Measurements from ENCODE around the gene BLTP2. TPM values are rescaled to one million over a fixed set of nuclear protein-coding genes. Genes with fewer than 3 reads are reported as not detected.

BLTP2 gene
- total and polyA plus RNA-seq, 2 of the 13 experiments (the other 11 are each of a cell fraction or from before 2014, with no cell fraction given), result 66.7 to 80.9 TPM

DNA sequence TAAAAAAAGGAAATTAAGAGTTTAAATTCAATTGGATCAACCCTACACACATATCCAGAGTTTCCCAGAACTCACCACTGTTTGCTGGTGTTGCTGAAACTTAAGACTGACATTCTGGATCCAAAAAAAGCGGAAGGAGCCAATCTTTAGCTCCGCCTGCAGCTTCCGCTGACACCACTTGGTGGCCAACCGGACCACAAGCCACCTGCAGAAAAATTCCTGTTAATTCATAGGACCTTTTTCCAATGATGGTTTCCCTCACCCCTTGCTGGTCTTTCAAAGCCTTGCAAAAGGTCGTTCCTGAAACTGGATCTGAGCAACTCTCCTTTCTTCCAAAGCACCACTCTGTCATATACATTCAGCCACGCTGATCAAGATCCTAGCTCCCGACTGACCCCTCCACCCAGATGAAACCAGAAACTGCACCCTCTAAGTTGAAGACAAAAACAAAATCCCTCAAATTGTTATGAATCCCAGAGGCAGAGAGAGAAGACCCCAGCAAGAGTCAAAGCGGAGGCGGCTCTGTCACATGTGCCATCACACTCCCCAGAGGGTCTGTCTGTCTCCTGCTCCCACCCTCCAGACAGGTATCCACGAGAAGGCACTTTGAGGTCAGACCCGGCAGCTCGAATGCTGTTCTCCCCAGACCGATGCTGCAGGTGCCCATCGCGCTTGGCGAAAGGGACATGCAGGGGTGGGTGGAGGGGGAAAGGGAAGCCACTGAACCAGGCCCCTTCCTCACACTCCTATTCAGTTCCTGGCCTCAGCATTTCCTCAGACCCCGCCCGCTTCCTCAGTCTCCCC lies 773 bp downstream of the BLTP2 start (continued):
- TF ChIP-seq, protein P1, sequence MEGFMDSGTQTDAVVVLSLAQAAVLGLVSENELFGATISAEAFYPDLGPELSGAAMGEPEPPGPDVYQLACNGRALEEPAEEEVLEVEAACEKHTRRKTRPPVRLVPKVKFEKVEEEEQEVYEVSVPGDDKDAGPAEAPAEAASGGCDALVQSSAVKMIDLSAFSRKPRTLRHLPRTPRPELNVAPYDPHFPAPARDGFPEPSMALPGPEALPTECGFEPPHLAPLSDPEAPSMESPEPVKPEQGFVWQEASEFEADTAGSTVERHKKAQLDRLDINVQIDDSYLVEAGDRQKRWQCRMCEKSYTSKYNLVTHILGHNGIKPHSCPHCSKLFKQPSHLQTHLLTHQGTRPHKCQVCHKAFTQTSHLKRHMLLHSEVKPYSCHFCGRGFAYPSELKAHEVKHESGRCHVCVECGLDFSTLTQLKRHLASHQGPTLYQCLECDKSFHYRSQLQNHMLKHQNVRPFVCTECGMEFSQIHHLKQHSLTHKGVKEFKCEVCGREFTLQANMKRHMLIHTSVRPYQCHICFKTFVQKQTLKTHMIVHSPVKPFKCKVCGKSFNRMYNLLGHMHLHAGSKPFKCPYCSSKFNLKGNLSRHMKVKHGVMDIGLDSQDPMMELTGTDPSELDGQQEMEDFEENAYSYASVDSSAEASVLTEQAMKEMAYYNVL (CRISPR knock-in tag; IDR thresholded peaks at IDR 0.05; ENCODE audit: borderline replicate concordance), result no peak
- no peak for TF ChIP-seq MAZ (IDR thresholded peaks at IDR 0.05; ENCODE audit: borderline replicate concordance, low read depth, low read length)
- no peak for TF ChIP-seq MAZ (CRISPR knock-in tag; IDR thresholded peaks at IDR 0.05; ENCODE audit: low read depth)
- TF ChIP-seq, protein P2, sequence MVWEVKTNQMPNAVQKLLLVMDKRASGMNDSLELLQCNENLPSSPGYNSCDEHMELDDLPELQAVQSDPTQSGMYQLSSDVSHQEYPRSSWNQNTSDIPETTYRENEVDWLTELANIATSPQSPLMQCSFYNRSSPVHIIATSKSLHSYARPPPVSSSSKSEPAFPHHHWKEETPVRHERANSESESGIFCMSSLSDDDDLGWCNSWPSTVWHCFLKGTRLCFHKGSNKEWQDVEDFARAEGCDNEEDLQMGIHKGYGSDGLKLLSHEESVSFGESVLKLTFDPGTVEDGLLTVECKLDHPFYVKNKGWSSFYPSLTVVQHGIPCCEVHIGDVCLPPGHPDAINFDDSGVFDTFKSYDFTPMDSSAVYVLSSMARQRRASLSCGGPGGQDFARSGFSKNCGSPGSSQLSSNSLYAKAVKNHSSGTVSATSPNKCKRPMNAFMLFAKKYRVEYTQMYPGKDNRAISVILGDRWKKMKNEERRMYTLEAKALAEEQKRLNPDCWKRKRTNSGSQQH (CRISPR knock-in tag; IDR thresholded peaks at IDR 0.05; ENCODE audit: low read depth), result no peak
- no peak for TF ChIP-seq ZNF768 (CRISPR knock-in tag; IDR thresholded peaks at IDR 0.05)
- TF ChIP-seq ZBTB25 (CRISPR knock-in tag; IDR thresholded peaks at IDR 0.05), result no peak
- TF ChIP-seq CSRNP2 (CRISPR knock-in tag; conservative IDR thresholded peaks at IDR 0.05; ENCODE audit: low read depth), result no peak
- TF ChIP-seq ZSCAN21 (CRISPR knock-in tag; IDR thresholded peaks at IDR 0.05; ENCODE audit: borderline replicate concordance), result no peak
- peak; percentile 8; the same call in 1 of the 2 replicates for TF ChIP-seq GABPA (IDR thresholded peaks at IDR 0.05; ENCODE audit: low read depth, low read length)
- peak; percentile 79 for TF ChIP-seq GABPA (CRISPR knock-in tag; IDR thresholded peaks at IDR 0.05; ENCODE audit: low read depth)
- TF ChIP-seq IRF1 (CRISPR knock-in tag; IDR thresholded peaks at IDR 0.05; ENCODE audit: low read depth), result no peak
- TF ChIP-seq, protein P3, sequence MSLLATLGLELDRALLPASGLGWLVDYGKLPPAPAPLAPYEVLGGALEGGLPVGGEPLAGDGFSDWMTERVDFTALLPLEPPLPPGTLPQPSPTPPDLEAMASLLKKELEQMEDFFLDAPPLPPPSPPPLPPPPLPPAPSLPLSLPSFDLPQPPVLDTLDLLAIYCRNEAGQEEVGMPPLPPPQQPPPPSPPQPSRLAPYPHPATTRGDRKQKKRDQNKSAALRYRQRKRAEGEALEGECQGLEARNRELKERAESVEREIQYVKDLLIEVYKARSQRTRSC (CRISPR knock-in tag; IDR thresholded peaks at IDR 0.05; ENCODE audit: low read depth), result no peak
- peak; percentile 61; the same call in 1 of the 2 replicates for TF ChIP-seq TGIF2 (CRISPR knock-in tag; IDR thresholded peaks at IDR 0.05)
- no peak for TF ChIP-seq MED1 (CRISPR knock-in tag; IDR thresholded peaks at IDR 0.05)
- TF ChIP-seq MEIS1 (CRISPR knock-in tag; IDR thresholded peaks at IDR 0.05; ENCODE audit: borderline replicate concordance), result no peak
- TF ChIP-seq GLI4 (CRISPR knock-in tag; IDR thresholded peaks at IDR 0.05; ENCODE audit: borderline replicate concordance), result no peak
- TF ChIP-seq YEATS2 (CRISPR knock-in tag; IDR thresholded peaks at IDR 0.05; ENCODE audit: borderline replicate concordance), result peak; percentile 18; the same call in 1 of the 2 replicates
- no peak for TF ChIP-seq ZNF484 (CRISPR knock-in tag; IDR thresholded peaks at IDR 0.05; ENCODE audit: borderline replicate concordance, low read depth)
- TF ChIP-seq ZFP82 (CRISPR knock-in tag; IDR thresholded peaks at IDR 0.05; ENCODE audit: borderline replicate concordance), result no peak
- TF ChIP-seq ZNF432 (CRISPR knock-in tag; IDR thresholded peaks at IDR 0.05; ENCODE audit: borderline replicate concordance), result no peak
- no peak for TF ChIP-seq GTF2F1 (IDR thresholded peaks at IDR 0.05; ENCODE audit: low read length)
- TF ChIP-seq ELF1 (CRISPR knock-in tag; IDR thresholded peaks at IDR 0.05), result peak; percentile 43
